CD4-positive, alpha-beta T cell treated with Interleukin-4 for 4 hours (primary cell): ENCODE results near the gene JAZF1.
"Not testable (repeated sequence)": the region's sequence is repeated elsewhere in the genome, so short reads cannot be mapped to it uniquely, and the experiment has no call there.

ENCODE experiments used
- DNase-seq: peaks from one replicate; pipeline ENCODE4 v3.0.0-alpha.2; 2020

Gene JAZF1

DNA sequence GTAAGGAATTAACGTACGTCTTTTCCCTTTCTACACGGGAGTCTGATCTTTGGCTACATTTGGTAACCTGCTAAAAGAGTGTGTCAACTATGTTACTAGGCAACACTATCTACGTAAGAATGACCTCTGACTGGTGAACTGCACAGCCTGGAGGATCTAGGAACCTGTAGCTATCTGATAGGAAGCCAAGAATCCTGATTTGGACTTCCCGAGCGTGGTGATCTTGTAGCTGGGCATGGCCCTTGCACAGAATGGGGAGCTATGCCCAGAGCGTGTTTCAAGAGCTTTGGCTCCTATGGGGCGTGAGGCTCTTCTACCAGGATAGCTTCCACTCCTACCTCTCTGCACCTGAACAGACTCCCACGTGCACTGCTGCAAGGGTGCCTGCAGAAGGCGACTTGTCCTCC is 283.2 kb downstream of the JAZF1 start:
- no peak for DNase-seq

DNA sequence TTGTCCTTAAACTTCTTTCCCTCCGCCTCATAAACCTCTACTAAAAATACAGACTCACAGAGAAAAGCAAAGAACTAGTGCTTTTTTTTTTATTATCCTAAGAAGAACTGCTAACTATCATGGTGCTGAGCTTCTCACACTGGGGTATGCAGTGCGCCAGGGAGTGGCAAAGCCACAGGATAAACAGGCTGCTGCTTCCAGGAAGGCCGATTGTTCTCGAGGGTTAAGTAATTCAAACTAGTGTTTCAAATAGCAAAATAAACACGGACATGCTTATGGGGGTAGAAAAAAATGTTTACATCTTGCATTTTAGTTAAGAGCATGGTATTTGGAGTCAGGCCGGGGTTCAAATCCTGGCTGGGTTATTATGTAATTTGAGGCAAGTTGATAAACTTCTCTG is 283.6 kb downstream of the JAZF1 start:
- no peak for DNase-seq

DNA sequence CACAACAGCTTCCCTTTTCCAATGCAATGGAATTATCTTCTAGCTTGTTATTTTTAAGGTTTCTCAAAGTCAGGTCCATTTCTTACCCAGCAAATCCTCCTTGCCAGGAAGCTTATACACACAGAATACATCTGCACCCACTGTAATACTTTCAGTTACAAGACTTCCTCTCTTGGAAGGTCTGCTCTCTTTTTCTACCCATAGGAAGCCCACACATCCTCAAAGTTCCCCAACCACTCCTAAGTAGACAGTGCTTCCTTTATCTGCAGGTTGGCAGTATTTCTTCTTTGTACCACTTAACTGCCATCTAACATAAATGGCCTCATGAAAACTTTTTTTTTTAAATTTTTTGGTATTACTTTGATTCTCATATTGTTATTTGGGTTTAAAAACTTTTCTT is 285.0 kb downstream of the JAZF1 start:
- DNase-seq, result no peak

DNA sequence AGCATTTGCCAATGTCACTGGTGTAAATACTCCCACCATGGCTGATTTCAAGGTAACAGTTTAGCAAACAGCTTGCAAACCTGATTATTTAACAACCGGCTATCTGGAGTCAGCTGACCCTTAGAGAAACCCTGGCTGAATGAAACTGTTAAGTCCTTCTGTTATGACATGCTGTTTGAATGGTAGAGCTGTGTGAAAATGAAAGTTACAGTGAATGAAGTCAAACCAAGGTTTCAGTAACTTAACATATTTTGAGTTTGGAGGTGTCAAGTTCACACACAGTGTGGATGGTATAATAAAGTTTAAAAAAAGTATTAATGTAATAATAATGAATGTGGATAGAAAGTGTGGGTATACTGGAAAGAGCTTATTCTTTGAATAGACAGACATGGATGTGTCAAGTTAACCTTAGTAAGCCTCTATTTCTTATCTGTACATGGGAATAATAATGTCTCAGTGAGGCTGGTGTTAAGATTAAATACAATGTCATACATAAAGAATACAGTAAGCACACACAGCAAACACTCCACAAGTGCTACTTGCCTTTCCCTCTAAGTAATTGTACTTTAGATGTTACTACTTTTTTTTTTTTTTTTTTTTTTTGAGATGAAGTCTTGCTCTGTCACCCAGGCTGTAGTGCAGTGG is 290.3 kb downstream of the JAZF1 start:
- no peak for DNase-seq

DNA sequence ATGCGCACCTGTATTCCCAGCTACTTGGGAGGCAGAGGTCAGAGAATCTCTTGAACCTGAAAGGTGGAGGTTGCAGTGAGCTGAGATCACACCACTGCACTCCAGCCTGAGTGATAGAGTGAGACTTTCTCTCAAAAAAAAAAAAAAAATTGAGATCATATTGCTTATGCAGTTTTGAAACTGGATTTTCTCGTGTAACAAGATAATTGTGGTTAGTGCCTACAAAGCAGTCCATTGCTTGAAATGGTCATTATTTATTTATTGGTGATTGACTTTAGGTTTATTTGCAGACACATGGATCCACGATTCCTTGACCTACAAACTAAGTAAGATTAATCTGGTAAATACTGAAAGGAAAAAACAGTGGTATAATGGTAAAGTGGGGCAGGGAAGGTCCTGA is 290.8 kb downstream of the JAZF1 start:
- no peak for DNase-seq

DNA sequence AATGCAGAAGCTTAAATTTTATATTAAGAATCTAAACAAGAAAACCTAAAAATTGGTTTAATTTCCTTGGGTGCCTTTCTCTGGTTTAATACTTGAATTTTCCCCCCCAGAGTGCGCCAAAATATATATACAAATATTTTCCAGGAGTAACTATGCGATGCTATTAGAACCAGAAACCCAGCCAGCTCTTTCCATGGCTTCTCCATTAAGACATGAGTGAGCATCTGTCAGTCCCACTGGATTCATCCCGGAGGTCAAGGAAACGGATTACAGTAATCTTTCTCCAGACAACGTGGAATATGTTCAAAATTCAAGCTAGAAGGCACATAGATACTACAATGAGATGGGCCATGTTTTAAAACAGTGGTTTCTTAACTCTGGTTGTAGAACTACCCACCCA is 291.9 kb downstream of the JAZF1 start:
- no peak for DNase-seq

DNA sequence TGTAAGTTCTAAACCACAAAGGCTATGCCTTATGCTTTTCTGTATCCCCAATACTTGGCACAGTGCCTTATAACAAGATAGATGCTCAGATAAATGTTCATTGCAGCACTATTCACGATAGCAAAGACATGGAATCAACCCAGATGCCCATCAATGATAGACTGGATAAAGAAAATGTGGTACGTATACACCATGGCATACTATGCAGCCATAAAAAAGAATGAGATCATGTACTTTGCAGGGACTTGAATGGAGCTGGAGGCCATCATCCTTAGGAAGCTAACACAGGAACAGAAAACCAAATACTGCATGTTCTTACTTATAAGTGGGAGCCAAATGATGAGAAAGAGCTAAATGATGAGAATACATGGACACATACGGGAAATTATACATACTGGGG is 293.9 kb downstream of the JAZF1 start:
- not testable (repeated sequence) for DNase-seq

DNA sequence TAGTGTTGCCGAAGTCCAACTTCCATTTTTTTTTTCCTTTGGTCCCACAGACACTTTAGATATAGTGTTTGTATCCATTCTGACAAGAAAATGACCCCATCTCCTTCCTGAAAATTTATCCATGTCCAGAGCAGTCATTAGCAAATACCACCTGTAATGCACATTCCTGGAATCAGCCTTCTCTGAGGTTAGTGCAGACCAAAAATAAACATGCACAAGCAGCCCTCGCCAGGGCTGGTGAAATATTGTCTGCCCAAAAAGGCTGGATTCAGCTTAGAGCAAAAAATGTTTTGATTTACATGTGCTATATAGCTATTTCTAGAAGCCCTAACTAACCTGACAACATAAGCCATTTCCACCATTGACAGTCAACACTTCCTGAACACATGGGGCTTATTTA is 294.9 kb downstream of the JAZF1 start:
- no peak for DNase-seq

DNA sequence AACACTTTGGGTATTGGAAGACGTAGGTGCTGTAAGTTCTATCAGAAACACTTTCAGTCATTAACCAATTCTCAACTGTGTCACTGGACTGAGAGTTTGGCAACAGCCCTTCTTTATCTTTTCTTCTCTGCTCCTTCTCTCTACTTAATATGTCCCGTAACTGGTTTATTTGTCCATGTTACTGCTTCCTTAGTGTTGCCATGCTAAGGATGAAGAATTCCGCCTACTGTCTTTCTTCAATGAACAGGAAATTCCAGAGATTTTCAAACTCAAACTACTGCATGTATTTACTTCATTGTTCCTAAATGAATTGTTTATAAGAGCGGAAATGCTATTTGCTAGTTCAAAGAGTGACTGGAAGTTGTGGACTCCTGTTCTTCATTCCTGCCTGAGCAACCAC is 296.9 kb downstream of the JAZF1 start:
- no peak for DNase-seq

DNA sequence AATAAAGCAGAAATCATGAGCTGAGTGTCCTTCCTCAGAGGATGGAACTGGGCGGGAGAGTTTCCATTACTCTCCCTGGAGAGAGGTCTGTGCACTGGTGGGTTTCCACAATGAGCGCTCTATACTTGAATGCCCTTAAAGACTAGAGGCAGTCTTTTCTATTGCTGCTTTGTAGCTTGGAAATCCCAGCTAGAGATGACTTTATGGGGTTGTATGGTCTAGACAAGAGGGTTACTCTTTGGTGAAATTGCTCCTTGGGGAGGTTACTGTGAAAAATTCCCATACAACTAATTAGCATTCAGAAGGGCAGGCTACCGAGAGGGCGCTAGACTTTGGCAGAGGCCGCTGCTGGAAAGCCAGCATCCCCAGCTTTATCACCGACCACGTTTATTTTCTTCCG is 303.8 kb downstream of the JAZF1 start:
- DNase-seq, result no peak

DNA sequence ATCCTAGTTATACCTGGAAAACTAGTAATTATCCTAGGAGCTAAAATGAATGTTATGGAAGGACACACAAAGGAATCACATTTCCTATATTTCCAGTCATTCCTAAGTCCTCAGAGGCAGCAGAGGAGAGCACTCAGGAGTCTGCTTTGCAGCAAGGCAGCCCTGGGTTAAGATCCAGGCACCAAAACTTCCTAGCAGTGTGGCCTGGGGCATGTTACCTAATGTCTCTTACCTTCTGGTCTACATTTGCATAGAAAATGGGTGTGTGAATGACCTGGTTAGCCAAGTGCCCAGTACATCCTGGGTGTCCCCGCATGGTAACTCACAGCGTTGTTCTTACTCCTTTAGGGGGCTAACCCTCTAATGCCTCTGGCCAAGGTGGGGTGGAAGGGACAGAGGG is 304.8 kb downstream of the JAZF1 start:
- DNase-seq, result no peak

DNA sequence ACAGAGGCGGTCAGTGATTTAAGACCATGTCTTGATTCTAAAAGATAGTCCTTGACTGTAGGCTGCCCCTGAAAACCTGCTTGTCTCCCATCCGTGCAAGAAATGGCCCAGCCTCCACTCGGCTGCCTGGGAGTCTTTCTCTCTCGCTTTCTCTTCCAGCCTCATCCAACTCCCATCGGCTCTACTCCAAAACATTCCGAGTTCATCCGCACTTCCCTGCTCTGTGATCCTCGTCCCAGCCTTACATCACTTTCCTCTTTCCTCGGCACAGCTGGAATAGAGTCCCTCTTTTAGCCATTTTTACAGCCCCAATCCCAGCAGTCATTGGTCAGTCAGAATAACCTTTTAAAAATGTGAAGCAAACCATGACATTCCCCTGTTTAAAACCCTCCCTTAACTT is 305.5 kb downstream of the JAZF1 start:
- no peak for DNase-seq

DNA sequence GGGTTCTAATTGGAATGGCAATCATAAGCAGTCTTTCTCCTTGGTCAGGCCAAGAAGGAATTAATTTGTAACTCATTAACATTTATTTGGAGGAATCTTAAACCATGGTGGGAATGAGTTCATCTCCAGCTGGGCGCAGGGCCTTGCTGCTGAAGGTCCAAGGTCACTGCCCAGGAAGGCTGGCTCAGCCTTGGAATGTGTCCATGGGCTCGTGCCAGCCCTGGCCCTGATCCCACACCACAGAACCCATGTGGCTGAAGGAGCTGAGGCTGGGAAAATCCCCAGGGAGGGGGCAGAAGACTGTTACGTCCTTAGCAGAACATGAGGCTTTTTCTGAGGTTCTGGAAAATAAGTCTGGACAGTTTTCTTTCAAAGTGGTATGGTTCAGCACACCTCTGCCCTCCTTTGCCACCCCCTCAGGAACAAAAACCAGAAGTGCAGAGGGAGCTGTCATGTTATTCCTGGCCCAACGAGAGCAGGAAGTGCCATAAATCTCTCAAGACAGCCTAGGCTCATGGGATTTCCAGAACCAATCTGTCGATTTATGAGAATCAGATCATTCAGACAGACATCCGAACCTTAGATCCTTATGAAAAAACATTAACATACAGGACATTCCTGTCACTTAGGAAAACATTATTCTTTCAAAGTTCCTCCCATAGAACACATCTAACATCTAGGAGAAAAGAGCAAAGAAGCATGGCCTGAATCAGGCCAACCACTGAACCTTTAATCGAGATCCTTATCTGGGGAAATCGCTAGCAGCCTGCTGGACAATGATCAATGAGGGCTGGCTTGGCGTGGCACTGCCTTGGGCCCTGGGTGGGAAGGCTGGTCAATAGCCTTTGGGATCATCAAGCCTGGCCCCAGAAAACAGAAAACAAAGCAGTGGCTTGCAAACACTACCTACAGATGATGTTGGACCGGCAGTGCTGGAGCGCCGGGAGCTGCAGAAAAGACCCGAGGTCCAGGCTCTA is 306.3 kb downstream of the JAZF1 start:
- DNase-seq, result no peak

DNA sequence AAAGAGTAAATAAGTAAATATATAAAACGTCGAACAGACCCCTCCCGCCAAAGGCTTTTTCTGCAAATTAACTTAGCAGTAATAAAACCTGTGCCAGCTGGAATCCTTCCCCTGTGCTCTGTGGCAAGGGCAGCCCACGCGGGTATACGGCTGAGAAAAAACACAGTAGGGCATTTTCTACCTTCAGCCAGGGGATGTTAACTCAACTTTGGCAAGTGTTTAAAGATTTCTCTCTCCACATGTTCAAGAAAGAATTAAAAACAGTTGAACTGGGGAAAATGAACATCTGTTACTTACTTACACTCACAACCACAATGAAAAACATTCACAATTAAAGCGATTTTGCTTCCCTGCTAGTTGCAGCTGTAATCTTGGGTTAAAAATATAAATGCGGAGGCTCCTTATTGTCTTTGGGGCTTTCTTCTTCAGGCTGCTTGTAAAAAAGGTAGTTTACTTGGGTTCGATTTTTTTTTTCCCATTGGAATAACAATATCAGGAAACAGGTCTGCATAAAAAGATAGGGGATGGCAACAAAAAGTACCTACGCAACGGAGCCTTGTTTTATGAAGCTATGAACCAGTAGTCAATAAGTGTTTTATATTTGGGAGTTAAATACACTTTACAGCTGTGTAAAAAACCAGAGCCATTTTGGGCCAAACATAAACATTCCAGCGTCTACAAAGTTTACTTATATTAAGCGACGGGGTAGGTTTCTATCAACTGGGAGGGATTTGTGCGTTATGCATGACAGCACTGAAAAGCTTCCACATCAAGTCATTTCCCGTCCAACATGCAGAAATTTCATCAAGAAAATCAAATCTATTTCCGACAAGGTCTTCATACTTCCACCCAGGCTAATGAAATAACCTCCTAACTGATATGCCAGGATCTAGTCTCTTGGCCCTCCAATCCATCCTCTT is 308.0 kb downstream of the JAZF1 start:
- no peak for DNase-seq

DNA sequence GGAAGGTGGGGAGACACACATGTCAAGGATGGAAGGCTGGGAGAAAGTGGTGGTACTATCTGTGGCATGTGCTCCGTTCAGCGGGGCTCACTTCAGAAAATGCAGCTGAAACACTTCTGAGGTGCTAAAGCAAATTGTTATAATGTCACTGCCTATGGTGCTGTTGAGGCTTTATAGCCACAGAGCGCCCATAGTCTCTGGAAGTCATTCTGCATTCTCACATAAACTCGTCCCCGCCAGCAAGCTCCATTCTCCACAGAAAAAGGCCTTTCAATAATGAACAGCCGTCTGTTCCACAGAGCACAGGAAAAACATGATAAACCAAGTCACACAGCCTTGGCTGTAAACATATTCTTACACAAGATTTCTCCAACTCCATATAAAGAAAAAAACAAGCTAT is 308.7 kb downstream of the JAZF1 start:
- DNase-seq, result no peak

DNA sequence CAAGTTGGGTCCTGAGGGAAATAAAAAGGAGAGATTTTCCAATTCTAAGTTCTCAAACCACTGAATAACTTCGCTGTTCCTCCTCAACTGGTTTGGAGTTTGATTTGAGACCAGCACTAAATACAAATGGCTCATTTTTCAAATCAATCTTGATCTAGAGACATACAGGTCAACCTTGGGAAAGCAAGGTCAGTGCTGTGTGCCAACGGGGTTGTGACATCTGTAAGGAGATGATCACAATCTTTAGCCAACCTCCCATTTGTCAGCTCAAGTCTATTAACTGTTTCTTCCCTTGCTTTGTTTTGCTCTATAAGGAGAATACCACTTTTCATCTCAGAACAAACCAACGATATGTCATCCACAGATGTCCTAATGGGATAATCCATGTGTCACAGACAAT is 309.5 kb downstream of the JAZF1 start:
- DNase-seq, result no peak

DNA sequence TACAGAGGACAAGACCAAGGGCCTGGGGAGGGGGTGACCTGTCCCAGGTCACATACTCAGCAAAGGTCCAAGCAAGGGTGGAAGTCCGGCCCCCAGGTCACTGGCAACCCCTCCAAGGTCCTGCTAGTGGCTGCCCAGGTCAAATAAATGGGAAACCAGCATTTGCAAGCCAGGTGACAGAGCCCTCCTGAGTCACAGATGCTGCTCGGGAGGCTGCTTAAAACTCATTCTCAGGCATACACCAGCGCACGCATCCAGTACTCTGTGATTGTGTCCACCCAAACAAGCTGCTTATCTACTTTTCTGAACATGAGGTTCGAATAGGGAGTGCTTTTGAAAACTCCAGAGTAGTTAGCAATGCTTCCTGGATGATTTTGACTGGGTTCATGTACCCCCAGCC is 310.0 kb downstream of the JAZF1 start:
- DNase-seq, result no peak

DNA sequence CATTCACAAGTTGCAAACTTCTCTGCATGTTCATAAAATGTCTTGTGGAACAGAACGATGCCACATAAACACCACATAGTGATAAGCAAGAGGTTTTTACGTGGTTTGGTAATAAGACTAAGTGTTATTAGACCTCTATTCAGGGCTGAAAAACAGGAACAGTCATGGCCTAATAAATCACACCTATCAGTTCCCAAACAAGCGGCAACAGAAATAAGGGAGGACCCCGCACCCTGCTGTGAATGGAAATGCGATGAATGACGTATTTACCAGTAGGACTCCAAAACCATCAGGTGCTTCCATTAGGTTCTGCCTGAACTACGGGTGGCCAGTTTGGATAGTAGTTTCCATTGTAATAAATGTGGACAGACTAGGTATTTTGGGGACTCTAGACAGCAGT is 311.5 kb downstream of the JAZF1 start:
- no peak for DNase-seq

DNA sequence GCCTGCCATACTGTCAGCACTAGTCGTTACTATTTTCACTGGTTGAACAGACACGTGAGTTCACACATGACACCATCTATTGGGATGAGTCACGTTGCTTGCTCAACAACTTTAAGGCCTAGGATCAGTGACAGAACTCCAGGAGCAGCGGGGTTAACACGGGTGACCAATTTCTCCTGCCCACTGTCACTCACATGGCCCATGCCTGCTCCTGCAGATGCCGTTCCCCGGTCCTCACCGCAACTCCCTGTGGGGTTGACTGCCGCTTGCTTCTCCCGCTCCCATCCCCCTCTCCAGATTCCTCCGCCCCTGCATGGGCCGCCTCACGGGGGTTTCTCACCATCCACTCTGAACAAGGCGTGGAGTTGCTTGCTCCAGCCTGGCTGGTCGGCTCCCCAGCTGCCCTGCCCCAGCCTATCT is 312.5 kb downstream of the JAZF1 start:
- no peak for DNase-seq

DNA sequence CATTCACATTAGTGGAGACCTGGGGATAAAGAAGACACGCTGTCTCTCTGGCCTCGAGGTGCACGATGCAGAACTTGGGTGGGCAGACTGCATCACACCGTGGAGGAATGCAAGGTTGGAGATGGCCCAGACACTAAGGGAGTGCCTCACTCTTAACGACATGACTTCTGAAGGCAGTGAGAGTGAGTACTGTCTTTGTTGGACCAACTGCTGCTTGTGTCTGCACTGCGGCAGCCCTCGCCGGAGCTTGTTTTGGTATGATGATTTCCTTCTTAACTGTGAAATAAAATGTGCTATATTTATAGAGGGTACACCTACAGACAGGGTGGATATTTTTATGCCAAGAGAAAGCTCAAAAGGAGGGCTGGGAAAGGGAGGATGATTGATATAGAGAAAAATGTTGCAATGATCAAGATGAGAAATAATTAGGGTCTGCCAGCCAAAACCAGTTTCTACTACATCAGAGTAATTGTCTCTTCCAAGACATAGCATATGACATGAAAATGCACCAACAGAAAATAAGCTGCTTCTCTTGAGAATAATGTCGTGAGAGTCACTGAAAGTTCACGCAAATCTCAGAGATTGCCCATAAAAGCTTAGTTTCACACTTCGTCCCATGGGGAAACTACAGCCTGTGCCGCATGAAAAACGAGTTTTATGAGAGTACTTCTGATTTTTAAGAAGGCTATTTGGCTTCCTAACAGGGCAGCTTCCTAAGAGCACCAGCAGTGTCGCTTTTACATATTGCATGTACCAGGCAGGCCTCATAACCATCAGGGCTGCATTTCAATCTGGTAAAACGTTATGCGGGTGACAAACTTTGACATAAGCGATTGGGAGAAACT is 313.5 kb downstream of the JAZF1 start:
- DNase-seq, result no peak

DNA sequence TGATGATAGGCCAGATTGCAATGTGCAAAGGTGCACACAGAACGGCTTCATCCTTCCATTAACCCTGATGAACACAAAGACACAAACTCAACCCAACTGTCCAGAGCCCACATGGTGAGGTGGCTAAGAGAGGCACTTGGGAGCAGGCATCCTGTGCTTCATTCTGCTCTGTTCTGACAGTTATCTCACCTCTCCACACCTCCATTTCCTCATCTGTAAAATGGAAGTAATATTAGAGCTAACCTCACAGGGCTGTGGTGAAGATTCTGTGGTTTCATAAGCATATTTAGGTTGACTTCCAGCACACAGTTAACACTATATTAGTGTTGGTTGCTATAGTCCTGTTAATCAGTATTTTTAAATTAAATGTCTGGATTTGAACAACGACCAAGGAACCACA is 314.3 kb downstream of the JAZF1 start:
- DNase-seq, result peak; percentile 10

DNA sequence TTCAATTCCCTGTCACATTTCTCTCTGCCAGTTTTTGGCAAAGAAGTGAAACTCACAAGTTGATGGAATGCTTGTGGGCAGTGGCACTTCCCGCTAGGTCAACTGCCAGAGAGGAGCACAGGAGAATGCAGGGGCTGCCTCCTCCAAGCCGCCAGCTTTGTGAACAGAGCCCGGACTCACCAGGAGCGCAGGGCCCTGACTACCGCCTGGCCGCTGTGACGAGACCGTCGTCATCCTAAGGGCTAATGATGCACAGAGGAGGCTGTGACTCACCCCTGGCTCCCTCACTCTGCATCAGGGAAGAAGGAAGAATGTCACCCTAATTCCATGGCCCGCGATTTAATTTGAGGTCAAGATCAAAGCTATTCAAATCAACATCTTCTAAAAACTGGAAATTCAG is 316.7 kb downstream of the JAZF1 start:
- DNase-seq, result no peak
